ENCODE results near the gene MBD3L2B.

Gene MBD3L2B

GRCh38 chr19:7010722-7011593, 10.3 kb downstream of the MBD3L2B start:
- no peak for DNase-seq

- no peak for DNase-seq
These were observed 13.4 kb downstream of the MBD3L2B start for GRCh38 chr19:7007859-7008258.

GRCh38 chr19:7006135-7006704, 15.0 kb downstream of the MBD3L2B start:
- DNase-seq, result no peak

GRCh38 chr19:7004313-7004931, 16.8 kb downstream of the MBD3L2B start:
- no peak for DNase-seq

GRCh38 chr19:7000816-7001215, 20.4 kb downstream of the MBD3L2B start:
- no peak for DNase-seq

GRCh38 chr19:7000333-7000732, 20.9 kb downstream of the MBD3L2B start:
- no peak for DNase-seq

GRCh38 chr19:6999933-7000332, 21.3 kb downstream of the MBD3L2B start:
- no peak for DNase-seq

- DNase-seq, result no peak
These were observed 23.4 kb downstream of the MBD3L2B start for GRCh38 chr19:6997679-6998445.

- DNase-seq, result no peak
These were observed 24.4 kb downstream of the MBD3L2B start for GRCh38 chr19:6996810-6997209.

GRCh38 chr19:6995054-6995453, 26.2 kb downstream of the MBD3L2B start:
- no peak for DNase-seq

GRCh38 chr19:6988257-6988656, 33.0 kb downstream of the MBD3L2B start:
- DNase-seq, result no peak

GRCh38 chr19:6987850-6988249, 33.4 kb downstream of the MBD3L2B start:
- no peak for DNase-seq

GRCh38 chr19:6983448-6983847, 37.8 kb downstream of the MBD3L2B start:
- DNase-seq, result no peak

- DNase-seq, result no peak
These were observed 41.8 kb downstream of the MBD3L2B start for GRCh38 chr19:6979399-6979798.

GRCh38 chr19:6976197-6976596, 45.0 kb downstream of the MBD3L2B start:
- DNase-seq, result no peak

GRCh38 chr19:6971366-6971765, 49.9 kb downstream of the MBD3L2B start:
- DNase-seq, result no peak

GRCh38 chr19:6970443-6970842, 50.8 kb downstream of the MBD3L2B start:
- DNase-seq, result no peak

GRCh38 chr19:6970021-6970420, 51.2 kb downstream of the MBD3L2B start:
- DNase-seq, result no peak

GRCh38 chr19:6969490-6969889, 51.7 kb downstream of the MBD3L2B start:
- DNase-seq, result no peak
